ENCODE results near the gene SCFD2. TPM values are rescaled to one million over a fixed set of nuclear protein-coding genes. Genes with fewer than 3 reads are reported as not detected.

Gene SCFD2
- total and polyA plus RNA-seq, 2 of the 8 experiments (the other 6 are each of a cell fraction or from before 2014, with no cell fraction given), result 6.2 to 10.2 TPM

DNA sequence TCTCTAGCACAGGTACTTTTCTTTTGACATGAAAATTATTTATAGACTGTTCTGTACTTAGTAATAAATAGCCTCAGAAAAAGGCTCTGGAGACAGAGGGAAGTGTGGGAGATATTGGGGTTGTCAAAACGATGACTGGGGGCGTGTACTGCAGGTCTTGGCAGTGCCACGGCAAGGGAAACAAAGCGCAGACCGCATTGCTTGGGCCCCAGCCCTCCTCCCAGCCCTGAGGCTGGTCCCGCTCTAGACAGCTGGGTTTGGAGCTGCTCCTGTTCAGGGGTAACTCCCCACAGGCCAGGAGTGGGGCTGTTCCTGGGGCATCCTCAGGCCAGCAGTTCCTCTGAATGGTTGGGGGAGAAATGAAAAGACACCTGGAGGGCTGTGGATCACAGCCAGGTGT lies 372.1 kb downstream of the SCFD2 start:
- H3K23me2 ChIP-seq (ENCODE audit: low read depth, low read length), result no peaks in the 10 kb centered on the region
- H2BK12ac ChIP-seq (ENCODE audit: low read depth, low read length), result no peak overlapping the region
- peaks cover 0 to 15% of the 10 kb centered on the region in 2 experiments; a peak in 1 of 4 replicates for H3K9me3 ChIP-seq (ENCODE audit: insufficient read depth in 2 of 2, low read depth in 1 of 2, low read length in 1 of 2)
- H4K5ac ChIP-seq (ENCODE audit: insufficient read length, low read depth, low read length), result no peak overlapping the region
- no peak overlapping the region for H3K27ac ChIP-seq (ENCODE audit: low read depth, low read length)
- H2BK20ac ChIP-seq (ENCODE audit: low read length), result no peak overlapping the region
- ChIA-PET CTCF (ENCODE audit: partially characterized antibody) (no interaction called here), POLR2A (ENCODE audit: partially characterized antibody) (no interaction called here)
- FAIRE-seq (no peak), DNase-seq (ENCODE audit: low read depth in 1 of 2, low spot score in 2 of 2) (no peak)
- H3K27me3 ChIP-seq (replicated peaks in 1 of 4; ENCODE audit: control insufficient read depth in 3 of 4, extremely low read depth in 1 of 4, insufficient read depth in 3 of 4, low read length in 3 of 4), result no peaks in the 10 kb centered on the region
- no peak overlapping the region for H3K4me3 ChIP-seq (ENCODE audit: extremely low read depth in 1 of 4, insufficient read depth in 2 of 4, low read depth in 3 of 4, low read length in 4 of 4)
- H2AFZ ChIP-seq (ENCODE audit: low read length), result no peak overlapping the region
- 99% methylated on average over 6 of the region's 6 CpGs; no CpG with 5 or more reads in 1 of the 2 experiments for WGBS, 2 experiments (ENCODE audit: extremely low coverage in 1 of 2, insufficient coverage in 1 of 2, insufficient read length in 1 of 2, insufficient replicate concordance in 2 of 2, low coverage in 1 of 2, low lambda C conversion rate in 2 of 2, missing lambda C conversion rate in 1 of 2)
- H3K79me1 ChIP-seq (ENCODE audit: low read depth, low read length), result no peaks in the 10 kb centered on the region
- H3K56ac ChIP-seq (replicated peaks; ENCODE audit: insufficient read length, low read depth, low read length), result no peak overlapping the region
- H3K14ac ChIP-seq (ENCODE audit: insufficient read length), result no peak overlapping the region
- H3K79me2 ChIP-seq (ENCODE audit: control insufficient read depth in 1 of 2, insufficient read depth in 2 of 2, low read length in 2 of 2), result no peaks in the 10 kb centered on the region
- H2AK5ac ChIP-seq (ENCODE audit: low read depth, low read length), result no peak overlapping the region
- H4K8ac ChIP-seq (ENCODE audit: extremely low read depth, insufficient read depth, low read length), result no peak overlapping the region
- H2BK15ac ChIP-seq (ENCODE audit: low read length), result no peak overlapping the region
- H2BK120ac ChIP-seq (replicated peaks; ENCODE audit: low read depth, low read length), result no peak overlapping the region
- no peaks in the 10 kb centered on the region for H3K4me1 ChIP-seq (replicated peaks in 1 of 4; ENCODE audit: control insufficient read depth in 3 of 4, insufficient read depth in 4 of 4, low read length in 3 of 4)
- no peak overlapping the region for H3K9ac ChIP-seq (replicated peaks in 1 of 4; ENCODE audit: extremely low read depth in 1 of 4, low read depth in 3 of 4, low read length in 3 of 4)
- no peak overlapping the region for H4K91ac ChIP-seq (replicated peaks; ENCODE audit: insufficient read length, low read length)
- no peaks in the 10 kb centered on the region for H4K20me1 ChIP-seq (replicated peaks in 1 of 2; ENCODE audit: control insufficient read depth in 1 of 2, insufficient read depth in 2 of 2, low read length in 2 of 2)
- no peak overlapping the region for H3K23ac ChIP-seq (ENCODE audit: insufficient read length)
- H3K4ac ChIP-seq (replicated peaks; ENCODE audit: insufficient read length, low read depth, low read length), result no peak overlapping the region
- peaks cover 0 to 4% (median 0%) of the 10 kb centered on the region in 4 experiments; a peak in 1 of 8 replicates for H3K36me3 ChIP-seq (ENCODE audit: control insufficient read depth in 2 of 4, insufficient read depth in 4 of 4, low read length in 3 of 4)
- no peak overlapping the region for H2BK5ac ChIP-seq (ENCODE audit: low read depth, low read length)
- H3K18ac ChIP-seq (ENCODE audit: extremely low read depth, low read length), result no peak overlapping the region
- no peak overlapping the region for H3K4me2 ChIP-seq (ENCODE audit: insufficient read depth in 1 of 2, low read depth in 2 of 2, low read length in 2 of 2)
- no peak for TF ChIP-seq CTBP2 (IDR thresholded peaks at IDR 0.05; ENCODE audit: borderline replicate concordance, insufficient read depth, insufficient read length, low read length)
- TF ChIP-seq CHD2 (IDR thresholded peaks at IDR 0.05; ENCODE audit: low read length), result no peak
- no peak for TF ChIP-seq HDAC2 (IDR thresholded peaks at IDR 0.05; ENCODE audit: borderline replicate concordance in 1 of 2, low read depth in 2 of 2, low read length in 2 of 2)
- no peak for TF ChIP-seq SIN3A (conservative IDR thresholded peaks at IDR 0.05 in 1 of 2, IDR thresholded peaks at IDR 0.05 in 1 of 2; ENCODE audit: low read depth in 1 of 2, low read length in 2 of 2)
- TF ChIP-seq TAF1 (IDR thresholded peaks at IDR 0.05; ENCODE audit: low read depth, low read length), result no peak
- TF ChIP-seq KDM5A (IDR thresholded peaks at IDR 0.05; ENCODE audit: low read length), result no peak
- TF ChIP-seq CBX8 (IDR thresholded peaks at IDR 0.05; ENCODE audit: borderline replicate concordance, low read depth, low read length), result no peak
- TF ChIP-seq POLR2AphosphoS5 (IDR thresholded peaks at IDR 0.05; ENCODE audit: low read depth, low read length), result no peak
- no peak for TF ChIP-seq NANOG (IDR thresholded peaks at IDR 0.05; ENCODE audit: insufficient read depth, low read depth, low read length, poor library complexity, severe bottlenecking)
- TF ChIP-seq SIX5 (IDR thresholded peaks at IDR 0.05; ENCODE audit: low read depth, low read length), result no peak
- no peak for TF ChIP-seq GTF2F1 (IDR thresholded peaks at IDR 0.05; ENCODE audit: borderline replicate concordance, low read depth, low read length)
- TF ChIP-seq TBP (IDR thresholded peaks at IDR 0.05; ENCODE audit: low read depth, low read length), result no peak
- TF ChIP-seq, protein P1, sequence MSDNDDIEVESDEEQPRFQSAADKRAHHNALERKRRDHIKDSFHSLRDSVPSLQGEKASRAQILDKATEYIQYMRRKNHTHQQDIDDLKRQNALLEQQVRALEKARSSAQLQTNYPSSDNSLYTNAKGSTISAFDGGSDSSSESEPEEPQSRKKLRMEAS (IDR thresholded peaks at IDR 0.05), result no peak
- TF ChIP-seq, protein P2, sequence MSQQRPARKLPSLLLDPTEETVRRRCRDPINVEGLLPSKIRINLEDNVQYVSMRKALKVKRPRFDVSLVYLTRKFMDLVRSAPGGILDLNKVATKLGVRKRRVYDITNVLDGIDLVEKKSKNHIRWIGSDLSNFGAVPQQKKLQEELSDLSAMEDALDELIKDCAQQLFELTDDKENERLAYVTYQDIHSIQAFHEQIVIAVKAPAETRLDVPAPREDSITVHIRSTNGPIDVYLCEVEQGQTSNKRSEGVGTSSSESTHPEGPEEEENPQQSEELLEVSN (IDR thresholded peaks at IDR 0.05), result no peak

Data from H1 (cell line).